PC-3 (cell line): ENCODE results near the gene SSBP2.

Source experiments
- CTCF ChIP-seq: fragments of 300-600 bp; sonication (generic); conservative IDR thresholded peaks from 2 replicates; pipeline ENCODE4 v1.5.1; 2017; ENCODE audit warnings: antibody characterized with exemption, low read depth, mild to moderate bottlenecking, low read length
- EZH2 ChIP-seq: fragments of 300-600 bp; sonication (generic); IDR thresholded peaks from one replicate; pipeline ENCODE4 v1.6.1; 2017; ENCODE audit warnings: antibody characterized with exemption, mild to moderate bottlenecking, low read length; ENCODE audit not compliant: unreplicated experiment

DNA sequence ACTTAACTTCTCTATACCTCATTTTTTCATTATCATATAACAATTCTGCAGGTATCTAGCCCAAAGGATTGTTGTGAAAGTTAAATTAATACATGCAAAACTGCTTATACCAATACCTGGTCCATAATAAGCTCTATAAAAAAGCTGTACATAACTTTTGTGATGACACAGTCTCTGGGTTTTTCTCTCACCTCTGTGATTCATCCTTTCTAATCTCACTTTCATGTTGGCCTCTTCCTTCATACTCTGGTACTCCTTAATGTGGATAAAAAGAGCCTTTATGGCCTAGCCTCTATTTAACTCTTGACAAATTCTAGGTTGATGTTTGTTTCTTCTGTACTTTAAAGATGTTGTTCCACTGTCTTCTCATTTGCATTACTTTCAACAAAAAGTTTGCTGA, 194.1 kb downstream of the SSBP2 start:
- TF ChIP-seq CTCF = no peak
- TF ChIP-seq EZH2 = no peak
